Right atrium auricular region (tissue), 2 donors: ENCODE data around the gene SLC1A3. TPM values are rescaled to one million over a fixed set of nuclear protein-coding genes. Genes with fewer than 3 reads are reported as not detected.
A peak's percentile ranks its signal among the peaks of the same experiment; 100 is the strongest.
"Not testable (repeated sequence)": the region's sequence is repeated elsewhere in the genome, so short reads cannot be mapped to it uniquely, and the experiment has no call there.

Experiments used
- DNase-seq: peaks from one replicate; pipeline ENCODE4 v3.0.0-alpha.2; 2019; ENCODE audit warnings: low spot score
- H3K27ac ChIP-seq, 2 donors: fragments of 200-600 bp; sonication (generic); 1 replicate in 1 of 2; 2 replicates in 1 of 2; pipeline ENCODE4 v1.5.1; 2016 to 2019
- H3K27me3 ChIP-seq, 2 donors: fragments of 200-600 bp; sonication (generic); one replicate each; pipeline versions ENCODE4 v1.5.1 to v1.6.0; 2017 to 2019
- H3K36me3 ChIP-seq: fragments of 200-600 bp; sonication (generic); one replicate; pipeline ENCODE4 v1.5.1; 2016
- H3K4me1 ChIP-seq, 2 donors: fragments of 200-600 bp; sonication (generic); one replicate each; pipeline versions ENCODE4 v1.5.1 to v1.6.0; 2017 to 2019
- H3K4me3 ChIP-seq, 2 donors: fragments of 200-600 bp; sonication (generic); 1 replicate in 1 of 2; 2 replicates in 1 of 2; pipeline ENCODE4 v1.5.1; 2017 to 2019; ENCODE audit warnings: mild to moderate bottlenecking in 1 of 2, moderate library complexity in 1 of 2
- H3K9me3 ChIP-seq, 2 donors: fragments of 200-600 bp; sonication (generic); one replicate each; pipeline ENCODE4 v1.5.1; 2019
- CTCF ChIP-seq, 2 donors: fragments of 200-600 bp; sonication (generic); IDR thresholded peaks; one replicate each; pipeline ENCODE4 v1.5.1; 2019; ENCODE audit warnings: antibody characterized with exemption in 2 of 2
- total RNA-seq, 2 donors: library from RNA; depleted of rRNA; stranded (reverse); fragments of >200 nt; gene quantifications; one replicate each; pipeline ENCODE4 v1.1.0, GENCODE V29; 2016

The SLC1A3 gene
- total RNA-seq, 2 donors from 2014 or later, result 31.8 to 50.9 TPM

GRCh38 chr5:36643162-36643561, 36.8 kb downstream of the SLC1A3 start:
- H3K9me3 ChIP-seq, result no peaks in the 10 kb centered on the region
- H3K36me3 ChIP-seq, result no peaks in the 10 kb centered on the region
- no peak overlapping the region for H3K4me3 ChIP-seq
- H3K4me1 ChIP-seq, result peaks cover 0 to under 1% of the 10 kb centered on the region in 2 donors
- DNase-seq, result no peak
- no peak overlapping the region for H3K27ac ChIP-seq
- TF ChIP-seq CTCF (IDR thresholded peaks at IDR 0.05), result no peak
- H3K27me3 ChIP-seq, result no peaks in the 10 kb centered on the region

- H3K27me3 ChIP-seq, DNase-seq, H3K4me3 ChIP-seq, H3K4me1 ChIP-seq, H3K27ac ChIP-seq, H3K36me3 ChIP-seq, H3K9me3 ChIP-seq: not testable (repeated sequence)
These were observed 37.4 kb downstream of the SLC1A3 start for GRCh38 chr5:36643841-36644240.

GRCh38 chr5:36644727-36645126, 38.3 kb downstream of the SLC1A3 start:
- DNase-seq, result no peak
- Histone ChIP-seq H3K4me3 (no peak overlapping the region), H3K27ac (no peak overlapping the region), H3K36me3 (no peaks in the 10 kb centered on the region), H3K27me3 (no peaks in the 10 kb centered on the region), H3K4me1 (peaks cover 0 to 5% of the 10 kb centered on the region in 2 donors), H3K9me3 (no peaks in the 10 kb centered on the region)
- no peak for TF ChIP-seq CTCF (IDR thresholded peaks at IDR 0.05)

GRCh38 chr5:36646100-36646499, 39.7 kb downstream of the SLC1A3 start:
- Histone ChIP-seq H3K27me3 (no peaks in the 10 kb centered on the region), H3K36me3 (no peaks in the 10 kb centered on the region), H3K27ac (peak overlapping the region; percentile 19 to 75), H3K9me3 (no peaks in the 10 kb centered on the region), H3K4me1 (peaks cover 0 to 5% of the 10 kb centered on the region in 2 donors), H3K4me3 (no peak overlapping the region)
- no peak for TF ChIP-seq CTCF (IDR thresholded peaks at IDR 0.05)
- no peak for DNase-seq

- no peaks in the 10 kb centered on the region for H3K36me3 ChIP-seq
- DNase-seq, result no peak
- H3K9me3 ChIP-seq, result no peaks in the 10 kb centered on the region
- TF ChIP-seq CTCF (IDR thresholded peaks at IDR 0.05), result no peak
- peaks cover 0 to 9% of the 10 kb centered on the region in 2 donors for H3K4me1 ChIP-seq
- no peaks in the 10 kb centered on the region for H3K27me3 ChIP-seq
- no peak overlapping the region for H3K4me3 ChIP-seq
- H3K27ac ChIP-seq, result peak overlapping the region; percentile 19 to 75
These were observed 40.2 kb downstream of the SLC1A3 start for GRCh38 chr5:36646507-36647023.

- no peaks in the 10 kb centered on the region for H3K27me3 ChIP-seq
- H3K27ac ChIP-seq, result peak overlapping the region; percentile 19 to 75
- H3K9me3 ChIP-seq, result no peaks in the 10 kb centered on the region
- no peak overlapping the region for H3K4me3 ChIP-seq
- no peaks in the 10 kb centered on the region for H3K36me3 ChIP-seq
- DNase-seq, result no peak
- peaks cover 0 to 13% of the 10 kb centered on the region in 2 donors for H3K4me1 ChIP-seq
- no peak for TF ChIP-seq CTCF (IDR thresholded peaks at IDR 0.05)
These were observed 40.6 kb downstream of the SLC1A3 start for GRCh38 chr5:36647046-36647445.
